ENCODE results near the gene ZFYVE27.

DNA sequence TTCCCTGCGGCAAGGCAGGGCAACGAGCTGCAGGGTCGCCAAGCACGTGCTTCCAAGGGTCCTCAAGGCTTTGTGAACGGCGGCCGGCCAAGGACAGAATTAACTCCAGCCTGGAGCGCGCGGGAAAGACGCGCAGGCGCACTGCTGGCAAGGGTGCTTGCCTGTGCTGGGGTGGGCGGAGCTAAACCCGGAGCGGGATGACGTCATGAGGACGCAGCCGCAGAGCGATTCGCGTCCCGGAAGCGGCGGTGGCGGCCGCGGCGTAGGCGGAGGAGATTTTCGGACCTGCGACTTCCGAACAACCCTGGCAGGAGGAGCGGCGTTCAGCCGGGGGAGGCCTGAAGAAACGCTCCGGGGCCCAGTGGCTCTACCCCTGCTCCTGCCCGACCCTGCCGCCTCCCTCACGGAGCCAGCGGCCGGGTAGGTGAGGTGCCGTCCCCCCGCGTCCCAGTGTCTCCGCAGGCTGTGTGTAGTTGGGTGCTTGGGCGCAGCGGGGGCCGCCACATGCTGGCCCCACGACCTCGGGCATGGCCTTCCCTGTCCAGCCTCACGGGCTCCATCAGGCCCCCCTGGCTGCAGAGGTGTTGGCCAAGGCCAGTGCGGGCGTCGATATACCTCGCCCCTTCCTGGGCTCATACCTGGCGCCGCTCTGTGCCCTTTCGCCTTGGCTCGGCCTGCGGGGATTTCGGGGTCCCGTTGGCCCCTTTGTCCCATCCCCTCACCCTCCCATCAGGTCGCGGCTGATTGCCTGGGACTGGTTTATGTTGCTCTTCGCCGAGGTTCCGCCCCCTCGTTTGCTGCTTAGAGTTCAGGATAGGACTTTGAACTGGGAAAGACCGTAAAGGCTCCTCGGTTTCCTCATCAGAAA is at the start of gene ZFYVE27:
- TF ChIP-seq IRF4 (IDR thresholded peaks at IDR 0.05; ENCODE audit: low read depth, low read length) = 0 out of 2 replicates have a peak, but pooled peaks have one; percentile 36
- TF ChIP-seq, protein P1, sequence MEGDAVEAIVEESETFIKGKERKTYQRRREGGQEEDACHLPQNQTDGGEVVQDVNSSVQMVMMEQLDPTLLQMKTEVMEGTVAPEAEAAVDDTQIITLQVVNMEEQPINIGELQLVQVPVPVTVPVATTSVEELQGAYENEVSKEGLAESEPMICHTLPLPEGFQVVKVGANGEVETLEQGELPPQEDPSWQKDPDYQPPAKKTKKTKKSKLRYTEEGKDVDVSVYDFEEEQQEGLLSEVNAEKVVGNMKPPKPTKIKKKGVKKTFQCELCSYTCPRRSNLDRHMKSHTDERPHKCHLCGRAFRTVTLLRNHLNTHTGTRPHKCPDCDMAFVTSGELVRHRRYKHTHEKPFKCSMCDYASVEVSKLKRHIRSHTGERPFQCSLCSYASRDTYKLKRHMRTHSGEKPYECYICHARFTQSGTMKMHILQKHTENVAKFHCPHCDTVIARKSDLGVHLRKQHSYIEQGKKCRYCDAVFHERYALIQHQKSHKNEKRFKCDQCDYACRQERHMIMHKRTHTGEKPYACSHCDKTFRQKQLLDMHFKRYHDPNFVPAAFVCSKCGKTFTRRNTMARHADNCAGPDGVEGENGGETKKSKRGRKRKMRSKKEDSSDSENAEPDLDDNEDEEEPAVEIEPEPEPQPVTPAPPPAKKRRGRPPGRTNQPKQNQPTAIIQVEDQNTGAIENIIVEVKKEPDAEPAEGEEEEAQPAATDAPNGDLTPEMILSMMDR (IDR thresholded peaks at IDR 0.05 in 2 of 3, conservative IDR thresholded peaks at IDR 0.05 in 1 of 3; ENCODE audit: control insufficient read depth in 2 of 3, extremely low read depth in 1 of 3, insufficient read depth in 1 of 3, low read depth in 3 of 3, low read length in 3 of 3) = no peak
- TF ChIP-seq CBFB (IDR thresholded peaks at IDR 0.05; ENCODE audit: low read depth) = peak; percentile 77; the same call in 1 of the 2 replicates
- TF ChIP-seq POLR2A (IDR thresholded peaks at IDR 0.05; ENCODE audit: low read depth, low read length) = peak; percentile 98
- no peak for TF ChIP-seq MEF2A (IDR thresholded peaks at IDR 0.05; ENCODE audit: insufficient read depth, low read depth, low read length)
- TF ChIP-seq SIN3A (IDR thresholded peaks at IDR 0.05; ENCODE audit: low read depth, low read length) = peak; percentile 70; the same call in 1 of the 2 replicates
- no peak for TF ChIP-seq SMC3 (IDR thresholded peaks at IDR 0.05; ENCODE audit: borderline replicate concordance, low read length)
- TF ChIP-seq, protein P2, sequence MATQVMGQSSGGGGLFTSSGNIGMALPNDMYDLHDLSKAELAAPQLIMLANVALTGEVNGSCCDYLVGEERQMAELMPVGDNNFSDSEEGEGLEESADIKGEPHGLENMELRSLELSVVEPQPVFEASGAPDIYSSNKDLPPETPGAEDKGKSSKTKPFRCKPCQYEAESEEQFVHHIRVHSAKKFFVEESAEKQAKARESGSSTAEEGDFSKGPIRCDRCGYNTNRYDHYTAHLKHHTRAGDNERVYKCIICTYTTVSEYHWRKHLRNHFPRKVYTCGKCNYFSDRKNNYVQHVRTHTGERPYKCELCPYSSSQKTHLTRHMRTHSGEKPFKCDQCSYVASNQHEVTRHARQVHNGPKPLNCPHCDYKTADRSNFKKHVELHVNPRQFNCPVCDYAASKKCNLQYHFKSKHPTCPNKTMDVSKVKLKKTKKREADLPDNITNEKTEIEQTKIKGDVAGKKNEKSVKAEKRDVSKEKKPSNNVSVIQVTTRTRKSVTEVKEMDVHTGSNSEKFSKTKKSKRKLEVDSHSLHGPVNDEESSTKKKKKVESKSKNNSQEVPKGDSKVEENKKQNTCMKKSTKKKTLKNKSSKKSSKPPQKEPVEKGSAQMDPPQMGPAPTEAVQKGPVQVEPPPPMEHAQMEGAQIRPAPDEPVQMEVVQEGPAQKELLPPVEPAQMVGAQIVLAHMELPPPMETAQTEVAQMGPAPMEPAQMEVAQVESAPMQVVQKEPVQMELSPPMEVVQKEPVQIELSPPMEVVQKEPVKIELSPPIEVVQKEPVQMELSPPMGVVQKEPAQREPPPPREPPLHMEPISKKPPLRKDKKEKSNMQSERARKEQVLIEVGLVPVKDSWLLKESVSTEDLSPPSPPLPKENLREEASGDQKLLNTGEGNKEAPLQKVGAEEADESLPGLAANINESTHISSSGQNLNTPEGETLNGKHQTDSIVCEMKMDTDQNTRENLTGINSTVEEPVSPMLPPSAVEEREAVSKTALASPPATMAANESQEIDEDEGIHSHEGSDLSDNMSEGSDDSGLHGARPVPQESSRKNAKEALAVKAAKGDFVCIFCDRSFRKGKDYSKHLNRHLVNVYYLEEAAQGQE (IDR thresholded peaks at IDR 0.05; ENCODE audit: low read depth, low read length) = no peak
- TF ChIP-seq, protein P3, sequence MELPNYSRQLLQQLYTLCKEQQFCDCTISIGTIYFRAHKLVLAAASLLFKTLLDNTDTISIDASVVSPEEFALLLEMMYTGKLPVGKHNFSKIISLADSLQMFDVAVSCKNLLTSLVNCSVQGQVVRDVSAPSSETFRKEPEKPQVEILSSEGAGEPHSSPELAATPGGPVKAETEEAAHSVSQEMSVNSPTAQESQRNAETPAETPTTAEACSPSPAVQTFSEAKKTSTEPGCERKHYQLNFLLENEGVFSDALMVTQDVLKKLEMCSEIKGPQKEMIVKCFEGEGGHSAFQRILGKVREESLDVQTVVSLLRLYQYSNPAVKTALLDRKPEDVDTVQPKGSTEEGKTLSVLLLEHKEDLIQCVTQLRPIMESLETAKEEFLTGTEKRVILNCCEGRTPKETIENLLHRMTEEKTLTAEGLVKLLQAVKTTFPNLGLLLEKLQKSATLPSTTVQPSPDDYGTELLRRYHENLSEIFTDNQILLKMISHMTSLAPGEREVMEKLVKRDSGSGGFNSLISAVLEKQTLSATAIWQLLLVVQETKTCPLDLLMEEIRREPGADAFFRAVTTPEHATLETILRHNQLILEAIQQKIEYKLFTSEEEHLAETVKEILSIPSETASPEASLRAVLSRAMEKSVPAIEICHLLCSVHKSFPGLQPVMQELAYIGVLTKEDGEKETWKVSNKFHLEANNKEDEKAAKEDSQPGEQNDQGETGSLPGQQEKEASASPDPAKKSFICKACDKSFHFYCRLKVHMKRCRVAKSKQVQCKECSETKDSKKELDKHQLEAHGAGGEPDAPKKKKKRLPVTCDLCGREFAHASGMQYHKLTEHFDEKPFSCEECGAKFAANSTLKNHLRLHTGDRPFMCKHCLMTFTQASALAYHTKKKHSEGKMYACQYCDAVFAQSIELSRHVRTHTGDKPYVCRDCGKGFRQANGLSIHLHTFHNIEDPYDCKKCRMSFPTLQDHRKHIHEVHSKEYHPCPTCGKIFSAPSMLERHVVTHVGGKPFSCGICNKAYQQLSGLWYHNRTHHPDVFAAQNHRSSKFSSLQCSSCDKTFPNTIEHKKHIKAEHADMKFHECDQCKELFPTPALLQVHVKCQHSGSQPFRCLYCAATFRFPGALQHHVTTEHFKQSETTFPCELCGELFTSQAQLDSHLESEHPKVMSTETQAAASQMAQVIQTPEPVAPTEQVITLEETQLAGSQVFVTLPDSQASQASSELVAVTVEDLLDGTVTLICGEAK (IDR thresholded peaks at IDR 0.05; ENCODE audit: borderline replicate concordance) = no peak; the same call in 1 of the 2 replicates
